ENCODE measurements around the gene RAB26. TPM values are rescaled to one million over a fixed set of nuclear protein-coding genes. Genes with fewer than 3 reads are reported as not detected.
"Not testable (repeated sequence)": the region's sequence is repeated elsewhere in the genome, so short reads cannot be mapped to it uniquely, and the experiment has no call there.

Gene RAB26
- total RNA-seq, 1 donor from 2014 or later, result not detected

- intact Hi-C loops (cut with micrococcal nuclease), result loop anchor here (2.0 kb wide), 1 partner anchor 305 kb away; no protein-coding TSS in a partner anchor
Observed at GRCh38 chr16:2195322-2196161, 47.1 kb downstream of the RAB26 start.

- intact Hi-C loops (cut with micrococcal nuclease), result no loop called here
Observed at GRCh38 chr16:2196162-2196980, 47.9 kb downstream of the RAB26 start, which contains the start of gene CASKIN1. Gene CASKIN1 (minus strand): TSS chr16:2196605. CDS start chr16:2196432, 173 bp downstream.

- intact Hi-C loops (cut with micrococcal nuclease), result no loop called here
Observed at GRCh38 chr16:2196981-2197511, 48.6 kb downstream of the RAB26 start.

GRCh38 chr16:2197765-2198164 lies 49.3 kb downstream of the RAB26 start:
- intact Hi-C loops (cut with micrococcal nuclease), result no loop called here

GRCh38 chr16:2198283-2198682 lies 49.9 kb downstream of the RAB26 start:
- intact Hi-C loops (cut with micrococcal nuclease), result no loop called here

GRCh38 chr16:2199095-2199494 lies 50.7 kb downstream of the RAB26 start:
- intact Hi-C loops (cut with micrococcal nuclease), result no loop called here

- intact Hi-C loops (cut with micrococcal nuclease), result no loop called here
Observed at GRCh38 chr16:2199621-2200139, 51.3 kb downstream of the RAB26 start.

- intact Hi-C loops (cut with micrococcal nuclease), result no loop called here
Observed at GRCh38 chr16:2200313-2200712, 51.9 kb downstream of the RAB26 start.

GRCh38 chr16:2203119-2203688 lies 54.8 kb downstream of the RAB26 start:
- intact Hi-C loops (cut with micrococcal nuclease), result not testable (repeated sequence)

Other genes starting within 250 kb of the RAB26 start
- not detected in 2 replicates for gene HS3ST6, start 230.2 kb upstream of the RAB26 start, total RNA-seq
- 14.0 and 14.1 TPM in 2 replicates for gene MSRB1, start 205.4 kb upstream of the RAB26 start, total RNA-seq
- gene RPL3L, start 193.9 kb upstream of the RAB26 start, total RNA-seq, result not detected in 2 replicates
- gene NDUFB10, start 189.1 kb upstream of the RAB26 start, total RNA-seq, result 119 and 123 TPM in 2 replicates
- 2,826 and 2,856 TPM in 2 replicates for gene RPS2, start 183.8 kb upstream of the RAB26 start, total RNA-seq
- gene RNF151, start 181.8 kb upstream of the RAB26 start, total RNA-seq, result 0.18 TPM in 1 of 2 replicates, not detected in the other
- 36.7 and 38.2 TPM in 2 replicates for gene TBL3, start 176.6 kb upstream of the RAB26 start, total RNA-seq
- gene NOXO1, start 167.2 kb upstream of the RAB26 start, total RNA-seq, result 0.25 and 0.55 TPM in 2 replicates
- 24.4 and 27.1 TPM in 2 replicates for gene GFER, start 164.4 kb upstream of the RAB26 start, total RNA-seq
- gene SYNGR3, start 158.7 kb upstream of the RAB26 start, total RNA-seq, result 4.9 and 5.3 TPM in 2 replicates
- 58.9 and 63.6 TPM in 2 replicates for gene ZNF598, start 138.8 kb upstream of the RAB26 start, total RNA-seq
- 0.70 and 0.80 TPM in 2 replicates for gene NPW, start 128.8 kb upstream of the RAB26 start, total RNA-seq
- gene NHERF2, start 121.7 kb upstream of the RAB26 start, total RNA-seq, result 2.2 and 3.1 TPM in 2 replicates
- 32.9 and 33.2 TPM in 2 replicates for gene NTHL1, start 100.8 kb upstream of the RAB26 start, total RNA-seq
- 96.9 and 110 TPM in 2 replicates for gene TSC2, start 100.6 kb upstream of the RAB26 start, total RNA-seq
- 68.5 and 77.3 TPM in 2 replicates for gene PKD1, start 12.7 kb upstream of the RAB26 start, total RNA-seq
- gene TRAF7, start 7.2 kb downstream of the RAB26 start, total RNA-seq, result 57.6 and 62.8 TPM in 2 replicates
- 0.16 and 0.20 TPM in 2 replicates for gene CASKIN1, start 48.0 kb downstream of the RAB26 start, total RNA-seq
- gene MLST8, start 56.8 kb downstream of the RAB26 start, total RNA-seq, result 38.4 and 39.4 TPM in 2 replicates
- gene BRICD5, start 62.2 kb downstream of the RAB26 start, total RNA-seq, result 10.6 and 12.1 TPM in 2 replicates
- gene PGP, start 66.2 kb downstream of the RAB26 start, total RNA-seq, result 24.4 and 26.1 TPM in 2 replicates
- 30.3 and 30.9 TPM in 2 replicates for gene E4F1, start 75.0 kb downstream of the RAB26 start, total RNA-seq
- gene DNASE1L2, start 87.8 kb downstream of the RAB26 start, total RNA-seq, result 2.6 and 2.8 TPM in 2 replicates
- 30.2 and 34.2 TPM in 2 replicates for gene ECI1, start 103.0 kb downstream of the RAB26 start, total RNA-seq
- 299 and 307 TPM in 2 replicates for gene RNPS1, start 119.5 kb downstream of the RAB26 start, total RNA-seq
- gene ABCA3, start 192.1 kb downstream of the RAB26 start, total RNA-seq, result 6.6 and 7.0 TPM in 2 replicates

Data from T-helper 2 cell treated with Interferon-gamma antibody and Interleukin-4, amounts not matched to agents 100 ng/mL and 5 ng/mL, for 36 hours (primary cell).